RPMI8226 (cell line): ENCODE data around the gene CRACR2A.

ENCODE experiments used
- DNase-seq: peaks from one replicate; pipeline ENCODE4 v3.0.0-alpha.2; 2015

CRACR2A gene, protein sequence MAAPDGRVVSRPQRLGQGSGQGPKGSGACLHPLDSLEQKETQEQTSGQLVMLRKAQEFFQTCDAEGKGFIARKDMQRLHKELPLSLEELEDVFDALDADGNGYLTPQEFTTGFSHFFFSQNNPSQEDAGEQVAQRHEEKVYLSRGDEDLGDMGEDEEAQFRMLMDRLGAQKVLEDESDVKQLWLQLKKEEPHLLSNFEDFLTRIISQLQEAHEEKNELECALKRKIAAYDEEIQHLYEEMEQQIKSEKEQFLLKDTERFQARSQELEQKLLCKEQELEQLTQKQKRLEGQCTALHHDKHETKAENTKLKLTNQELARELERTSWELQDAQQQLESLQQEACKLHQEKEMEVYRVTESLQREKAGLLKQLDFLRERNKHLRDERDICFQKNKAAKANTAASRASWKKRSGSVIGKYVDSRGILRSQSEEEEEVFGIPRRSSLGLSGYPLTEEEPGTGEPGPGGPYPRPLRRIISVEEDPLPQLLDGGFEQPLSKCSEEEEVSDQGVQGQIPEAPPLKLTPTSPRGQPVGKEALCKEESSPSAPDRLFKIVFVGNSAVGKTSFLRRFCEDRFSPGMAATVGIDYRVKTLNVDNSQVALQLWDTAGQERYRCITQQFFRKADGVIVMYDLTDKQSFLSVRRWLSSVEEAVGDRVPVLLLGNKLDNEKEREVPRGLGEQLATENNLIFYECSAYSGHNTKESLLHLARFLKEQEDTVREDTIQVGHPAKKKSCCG

DNA sequence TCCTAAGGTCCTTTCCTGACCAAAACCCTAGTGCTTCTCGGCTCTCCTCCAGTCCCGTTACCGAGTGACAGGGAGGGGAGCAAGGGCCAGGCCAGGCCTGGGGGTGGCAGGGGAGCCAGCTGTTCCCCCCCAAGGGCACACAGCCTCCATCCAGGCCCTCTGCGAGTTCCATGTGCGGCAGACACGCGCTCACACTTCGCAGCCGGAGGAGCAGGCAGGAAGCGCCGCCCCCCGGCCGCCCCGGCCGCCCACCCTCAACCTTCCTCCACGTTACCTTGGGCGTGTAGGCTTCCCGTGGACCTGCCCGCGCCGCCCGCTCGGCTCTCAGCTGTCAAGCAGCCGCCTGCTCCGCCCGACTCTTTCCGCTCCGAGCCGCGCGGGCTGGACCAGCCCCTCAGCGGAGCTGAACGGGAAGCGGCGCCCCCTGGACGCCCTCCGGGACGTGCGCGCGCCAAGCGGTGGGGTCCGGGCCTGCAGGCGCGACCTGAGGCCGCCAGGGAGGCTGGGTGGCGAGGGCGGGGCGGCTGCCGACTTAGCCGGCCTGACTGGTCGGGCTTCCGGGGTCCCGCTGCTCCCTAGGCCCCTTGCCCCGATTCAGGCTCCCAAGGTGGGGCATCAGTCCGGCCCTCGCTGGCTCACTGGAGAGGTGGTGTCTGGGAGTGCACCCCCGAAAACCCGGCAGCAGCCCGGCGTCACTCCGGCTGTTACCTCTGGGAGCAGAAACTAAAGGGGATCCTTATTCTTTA is at the start of gene CRACR2A:
Gene CRACR2A, minus strand, starts transcription at position 369 of the 746 bp plus-strand sequence. CDS start 56,110 bp downstream, outside the sequence.
- peak; percentile 78 for DNase-seq

DNA sequence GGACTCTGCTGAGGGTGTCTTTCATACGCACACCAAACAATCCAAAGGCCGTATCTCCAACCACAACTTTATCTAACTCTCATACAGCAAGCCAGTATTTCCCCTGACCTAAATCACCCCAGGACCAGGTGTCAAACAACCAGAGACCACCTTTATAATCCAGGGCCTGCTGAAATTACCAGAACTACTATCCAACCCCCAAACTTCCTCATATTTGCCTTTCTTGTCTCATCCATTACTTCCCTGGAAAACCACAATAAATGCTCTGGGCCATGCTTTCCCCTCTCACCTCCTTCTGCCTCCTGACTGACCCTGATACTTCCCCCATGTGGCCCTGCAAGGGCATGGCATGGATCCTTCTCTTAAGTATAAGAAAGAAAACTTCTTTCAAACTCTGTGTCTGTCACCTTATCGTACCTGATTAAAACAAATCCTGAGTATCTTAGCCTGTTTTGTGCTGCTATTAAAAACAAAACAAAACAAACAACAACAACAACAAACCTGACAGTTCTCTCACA is 44.7 kb upstream of the CRACR2A start:
- no peak for DNase-seq

DNA sequence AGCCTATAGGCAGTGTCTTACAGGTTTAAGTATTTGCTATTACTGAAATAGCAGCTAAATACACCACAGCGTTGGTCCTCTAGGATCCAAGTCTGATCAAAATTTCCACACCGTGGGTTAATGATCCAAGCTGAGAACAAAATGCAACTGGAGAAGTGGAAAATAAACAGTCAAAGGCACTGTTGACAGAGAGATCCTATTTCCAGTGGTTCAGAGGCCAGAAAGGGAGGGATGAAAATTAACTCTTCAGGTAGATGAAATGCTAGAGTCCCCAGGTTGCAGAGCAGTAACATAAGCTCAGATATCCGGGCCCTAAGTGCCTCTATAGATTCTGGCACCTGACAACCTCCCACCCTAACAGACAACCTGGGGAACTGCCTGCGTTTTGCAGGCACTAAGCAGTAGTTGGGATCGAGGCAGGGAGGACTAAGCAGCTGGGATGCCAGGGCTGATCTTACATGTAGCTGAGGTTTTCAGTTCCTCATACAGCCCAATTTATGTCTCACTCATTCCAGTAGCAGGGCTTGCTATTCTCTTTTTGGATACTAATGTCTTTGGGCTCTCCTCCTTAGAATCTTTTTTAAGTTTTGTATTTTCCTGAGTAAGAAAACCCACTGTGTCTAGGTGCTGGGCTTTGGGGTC is 42.7 kb upstream of the CRACR2A start:
- peak; percentile 15 for DNase-seq

DNA sequence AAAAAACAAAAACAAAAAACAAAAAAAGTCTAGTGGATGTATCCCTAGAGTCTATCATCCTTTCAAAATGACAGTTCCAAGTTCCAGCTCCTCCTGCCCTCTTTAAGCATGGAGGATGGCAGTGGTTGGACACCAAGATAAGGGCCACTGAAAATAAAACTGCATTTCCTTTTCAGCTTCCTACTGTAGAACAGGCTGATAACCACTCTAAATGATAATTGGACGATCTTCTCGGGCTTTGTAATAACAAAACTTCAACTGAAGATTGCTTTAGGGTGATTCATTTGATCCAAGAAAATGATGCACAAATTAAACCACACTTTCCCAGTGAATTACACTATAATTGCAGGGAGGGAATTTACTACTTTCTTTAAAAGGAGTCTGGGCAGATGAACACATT is 42.2 kb upstream of the CRACR2A start:
- DNase-seq: no peak

DNA sequence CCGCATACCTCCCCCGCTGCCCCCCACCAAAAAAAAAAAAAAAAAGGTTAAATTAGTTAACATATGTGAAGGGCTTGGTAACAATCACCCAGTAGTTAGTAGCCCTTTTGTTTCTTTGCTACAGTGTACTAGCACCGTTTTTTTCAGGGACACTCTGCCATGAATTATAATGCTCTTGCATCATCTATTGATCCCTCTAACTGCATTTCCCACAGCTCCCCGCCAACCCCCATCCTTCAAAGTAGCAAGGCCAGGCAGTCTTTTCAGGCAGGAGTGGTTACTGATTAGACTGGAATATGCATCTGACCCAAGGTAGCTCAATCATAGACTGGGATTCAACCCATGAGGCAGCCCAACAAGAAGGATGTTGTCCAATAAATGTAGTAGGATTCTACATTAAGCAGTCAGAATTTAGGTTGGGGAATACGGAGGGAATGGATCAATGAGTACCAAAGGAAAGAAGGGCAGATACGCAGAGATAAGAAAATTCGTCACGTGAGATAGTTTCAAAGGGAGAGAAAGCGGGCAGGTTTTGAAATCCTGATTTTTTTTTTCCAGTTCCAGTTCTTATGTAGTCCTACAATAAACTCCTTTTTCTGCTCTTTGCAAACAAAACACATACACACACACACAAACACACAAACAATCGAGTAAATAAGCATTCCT is 39.8 kb upstream of the CRACR2A start:
- DNase-seq: no peak

DNA sequence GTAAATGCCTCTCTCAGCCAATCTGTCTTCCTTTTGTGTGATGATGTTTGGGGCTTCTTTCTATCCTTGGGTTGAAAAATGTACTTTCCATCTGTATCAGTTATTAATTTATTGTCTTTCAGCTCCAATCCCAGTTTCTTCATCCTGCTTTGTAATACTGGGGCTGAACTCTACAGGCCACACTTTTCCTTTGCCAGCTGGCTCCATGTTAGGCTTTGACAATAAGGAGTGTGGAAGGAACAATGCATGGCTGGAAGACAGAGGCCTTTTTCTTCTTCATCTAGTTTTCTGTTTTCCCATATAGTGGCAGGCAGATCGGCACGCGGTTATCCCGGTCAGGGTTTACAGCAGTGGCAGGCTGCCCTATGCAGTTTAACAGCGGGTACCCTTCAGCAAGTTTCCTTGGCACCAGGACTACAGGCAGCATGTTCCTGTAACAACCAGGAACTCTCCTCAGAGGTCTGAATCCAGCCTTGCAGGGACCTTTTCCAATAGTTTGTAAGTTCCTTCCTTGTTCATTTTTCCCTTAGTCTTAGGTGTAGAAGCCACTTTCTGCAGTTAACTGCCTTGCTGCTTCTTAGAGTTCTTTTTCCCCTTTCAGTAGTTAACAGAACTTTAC is 38.5 kb upstream of the CRACR2A start:
- no peak for DNase-seq

DNA sequence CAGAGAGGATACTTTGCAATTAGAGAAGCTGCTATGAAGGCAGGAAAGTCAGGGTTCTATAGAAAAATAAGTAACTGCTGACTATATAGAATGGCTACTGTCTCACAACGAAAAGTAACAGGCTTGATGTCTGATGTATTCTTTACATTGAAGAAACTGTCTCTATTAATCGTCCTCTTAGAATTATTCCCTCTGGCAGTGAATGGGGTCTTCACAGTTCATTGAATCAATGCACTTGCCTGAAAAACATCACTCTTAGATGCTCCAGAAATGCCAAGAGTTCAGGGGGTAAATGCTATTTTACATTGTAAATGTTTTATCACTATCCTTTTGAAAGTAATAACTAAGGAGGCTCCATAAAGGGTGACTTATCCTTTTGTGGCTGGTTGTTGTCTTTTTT is 37.7 kb upstream of the CRACR2A start:
- no peak for DNase-seq

DNA sequence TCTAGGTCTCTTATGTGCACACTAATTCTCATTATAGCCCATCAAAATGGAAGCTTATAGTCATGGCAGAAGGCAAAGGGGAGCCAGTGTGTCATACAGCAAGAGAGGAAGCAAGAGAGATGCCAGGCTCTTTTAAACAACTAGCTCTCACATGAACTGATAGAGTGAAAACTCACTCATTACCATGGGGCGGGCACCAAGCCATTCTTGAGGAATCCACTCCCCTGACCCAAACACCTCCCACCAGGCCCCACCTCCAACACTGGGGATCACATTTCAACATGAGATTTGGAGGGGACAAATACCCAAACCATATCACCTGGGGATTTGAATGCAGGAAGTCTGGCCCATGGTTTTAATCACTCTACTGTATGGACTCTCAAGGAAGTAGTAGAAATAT is 36.9 kb upstream of the CRACR2A start:
- DNase-seq: no peak

DNA sequence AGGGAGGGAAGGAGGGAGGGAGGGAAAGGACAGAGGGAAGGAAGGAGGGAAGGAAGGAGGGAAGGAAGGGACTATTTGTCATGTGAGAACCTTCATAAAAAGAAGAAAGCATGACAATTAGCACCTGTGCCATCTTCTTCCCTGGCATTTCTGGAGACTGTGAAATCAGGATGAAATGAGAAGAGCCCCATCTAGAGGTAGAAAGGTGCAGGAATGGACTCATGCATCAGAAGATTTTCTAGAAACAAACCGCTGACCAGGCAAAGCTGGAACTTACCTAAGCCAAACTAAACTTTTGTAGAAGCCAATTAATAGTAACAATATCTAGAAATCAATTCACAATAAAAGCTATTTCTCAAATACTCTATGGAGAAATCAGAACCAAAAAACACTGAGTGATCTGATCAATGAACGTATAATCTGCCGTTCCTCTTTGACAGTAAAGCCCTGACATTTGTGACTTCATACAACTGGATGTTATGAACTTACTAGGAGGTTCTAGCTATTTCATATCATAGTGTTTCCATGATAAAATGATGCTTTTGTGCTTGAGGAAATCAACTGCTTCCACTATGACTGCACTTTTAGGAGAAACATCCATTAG is 24.4 kb upstream of the CRACR2A start:
- peak; percentile 61 for DNase-seq

DNA sequence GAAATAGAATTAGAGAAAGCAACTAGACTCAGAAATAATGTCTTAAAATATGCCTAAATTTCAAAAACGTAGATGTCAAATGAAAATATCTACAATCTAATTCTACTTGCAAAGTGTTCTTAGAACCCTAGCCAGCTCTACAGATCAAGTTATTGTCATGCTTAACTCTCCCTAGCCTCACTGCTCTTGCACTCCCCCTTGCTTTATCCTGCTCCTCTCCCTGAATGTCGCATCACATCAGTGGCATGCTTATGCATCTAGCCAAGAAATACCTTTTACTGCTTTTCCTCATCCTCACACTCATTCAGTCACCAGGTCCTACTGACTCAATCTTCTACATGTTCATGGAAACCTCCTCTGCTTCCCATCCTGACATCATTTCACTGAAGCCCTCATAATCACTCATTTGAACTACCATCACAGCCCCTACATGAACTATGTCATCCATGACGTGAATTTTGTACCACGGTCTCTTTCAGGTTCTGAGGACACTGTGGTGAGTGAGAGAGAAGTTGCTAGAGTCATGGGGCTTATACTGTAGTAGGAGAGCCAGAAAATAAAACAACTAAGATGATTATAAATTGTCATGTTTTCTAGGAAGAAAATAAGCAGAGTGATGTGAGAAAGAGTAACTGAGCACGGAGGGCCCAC is 22.6 kb upstream of the CRACR2A start:
- no peak for DNase-seq

DNA sequence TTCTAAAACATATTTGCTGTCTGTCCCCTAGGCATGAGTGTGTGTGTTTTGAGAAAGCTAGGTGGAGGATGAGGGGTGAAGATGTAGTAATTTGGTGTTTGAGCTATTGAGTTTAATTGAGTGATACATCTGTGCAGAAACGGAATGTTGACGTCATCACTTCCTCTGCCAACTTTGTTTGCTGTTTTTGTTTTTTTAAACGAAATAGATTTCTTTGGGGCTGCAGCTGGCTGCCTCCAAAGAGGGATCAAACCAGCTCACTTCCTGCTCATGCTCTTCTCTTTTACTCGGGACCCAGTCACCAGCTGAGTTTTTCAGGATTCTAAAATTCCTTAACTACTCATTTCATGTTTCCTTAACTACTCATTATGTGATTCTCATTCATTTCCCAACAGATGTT is 19.5 kb upstream of the CRACR2A start:
- no peak for DNase-seq

DNA sequence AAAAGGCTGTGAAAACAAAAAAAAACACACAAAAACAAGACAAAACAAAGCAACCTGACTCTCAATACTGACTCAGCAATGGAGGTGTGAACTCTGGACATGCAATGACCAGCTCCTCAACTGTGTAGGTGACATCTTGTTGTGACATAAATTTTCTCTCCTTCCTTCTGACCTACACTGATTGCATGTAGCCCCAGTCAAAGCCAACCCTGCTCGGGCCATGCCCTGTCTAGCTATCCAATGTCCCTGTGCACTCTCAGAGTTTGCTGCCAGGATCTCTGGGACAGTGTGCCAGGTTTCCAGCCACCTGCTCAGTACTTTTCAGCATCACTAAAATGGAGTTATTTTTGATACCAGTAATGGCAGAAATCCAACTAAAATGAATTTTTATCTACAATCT is 18.9 kb upstream of the CRACR2A start:
- DNase-seq: no peak

DNA sequence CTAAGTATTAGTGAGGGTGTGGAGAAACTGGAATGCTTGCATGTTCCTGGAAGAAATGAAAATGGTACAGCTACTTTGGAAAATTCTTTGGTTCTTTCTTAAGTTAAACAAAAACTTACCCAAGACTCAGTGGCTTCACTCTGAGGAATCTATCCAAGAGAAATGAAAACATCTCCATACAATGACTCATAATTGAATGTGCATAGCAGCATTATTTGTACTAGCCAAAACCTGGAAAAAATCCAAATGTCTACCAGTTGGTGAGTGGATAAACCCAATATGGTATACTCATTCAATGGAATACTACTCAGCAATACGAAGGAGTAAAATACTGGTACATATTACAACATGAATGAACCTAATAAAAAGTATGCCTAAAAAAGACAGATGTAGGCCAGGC is 18.0 kb upstream of the CRACR2A start:
- DNase-seq: no peak

DNA sequence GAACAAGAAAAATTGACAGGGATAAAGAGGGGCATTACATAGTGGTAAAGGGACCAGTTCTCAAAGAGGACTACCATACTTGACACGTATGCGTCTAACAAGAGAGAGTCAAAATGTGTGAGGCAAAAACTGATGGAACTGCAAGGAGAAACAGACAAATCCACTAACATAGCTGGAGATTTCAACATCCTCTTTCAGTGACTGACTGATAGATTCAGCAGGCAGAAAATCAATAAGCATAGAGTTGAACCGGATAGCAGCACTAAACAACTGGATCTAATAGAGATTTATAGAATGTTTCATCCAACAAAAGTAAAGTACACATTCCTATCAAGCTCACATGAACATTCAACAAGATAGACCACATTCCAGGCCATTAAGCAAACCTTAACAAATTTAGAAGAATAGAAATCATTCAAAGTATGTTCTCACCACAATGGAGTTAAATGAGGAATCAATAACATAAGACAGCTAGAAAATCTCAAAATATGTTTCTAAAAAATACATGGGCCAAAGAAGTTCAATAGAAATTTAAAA is 16.1 kb upstream of the CRACR2A start:
- no peak for DNase-seq

DNA sequence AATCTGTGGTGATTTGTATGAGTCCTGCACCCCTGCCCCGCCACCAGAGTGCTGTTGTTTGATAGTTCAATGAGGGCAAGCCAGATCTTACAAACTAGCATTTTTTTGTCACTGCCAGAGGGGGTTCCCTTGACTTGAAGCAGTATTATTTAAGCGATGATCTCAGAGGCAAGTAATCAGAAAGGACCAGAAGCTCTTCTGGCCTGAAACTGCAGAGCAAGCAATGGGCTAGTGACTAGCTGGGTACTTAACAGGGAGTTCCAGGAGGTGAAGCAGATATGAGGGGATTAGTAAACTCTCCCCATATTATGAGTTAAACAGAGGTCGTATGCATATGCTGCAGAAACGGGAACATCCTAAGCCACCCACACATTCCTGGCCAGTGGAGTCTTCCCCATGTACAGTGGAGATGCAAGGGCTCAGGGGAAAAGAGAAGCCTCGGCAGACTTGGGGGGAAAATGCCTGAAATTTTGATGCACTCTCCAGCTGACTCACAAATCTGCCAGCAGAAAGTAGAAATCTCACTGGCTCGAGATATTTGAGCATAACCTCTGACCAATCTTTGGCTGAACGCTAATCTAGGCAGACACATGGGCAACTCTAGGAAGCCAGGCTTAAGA is 8.3 kb upstream of the CRACR2A start:
- no peak for DNase-seq

DNA sequence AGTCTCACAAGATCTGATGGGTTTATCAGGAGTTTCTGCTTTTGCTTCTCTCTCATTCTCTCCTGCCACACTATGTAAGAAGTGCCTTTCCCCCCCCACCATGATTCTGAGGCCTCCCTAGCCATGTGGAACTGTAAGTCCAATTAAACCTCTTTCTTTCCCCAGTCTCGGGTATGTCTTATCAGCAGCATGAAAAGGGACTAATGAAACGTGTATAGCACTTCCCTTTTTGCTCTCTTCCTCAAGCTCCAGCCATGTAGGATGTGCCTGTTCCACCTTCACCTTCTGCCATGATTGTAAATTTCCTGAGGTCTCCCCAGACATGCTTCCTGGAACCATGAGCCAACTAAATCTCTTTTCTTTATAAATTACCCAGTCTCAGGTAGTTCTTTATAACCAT is 7.0 kb upstream of the CRACR2A start:
- no peak for DNase-seq

DNA sequence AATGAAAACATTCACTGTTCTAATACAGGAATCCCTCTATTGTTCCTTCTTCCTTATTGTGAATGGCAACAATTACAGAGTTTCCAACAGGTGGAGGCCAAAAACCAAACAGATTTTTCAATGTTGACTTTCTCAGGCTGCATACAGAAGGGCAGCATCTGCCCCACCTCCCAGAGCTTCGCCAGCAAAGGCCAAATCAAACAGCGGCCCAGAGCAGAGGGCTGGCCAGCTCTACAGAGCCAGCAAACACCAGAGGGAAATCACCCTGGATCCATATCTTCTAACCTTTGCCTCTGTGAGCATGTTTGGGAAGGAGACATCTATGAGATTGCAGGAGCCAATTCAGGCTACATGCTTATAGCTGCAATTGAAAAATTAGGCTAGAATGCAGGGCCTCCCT is 4.4 kb upstream of the CRACR2A start:
- DNase-seq: no peak

DNA sequence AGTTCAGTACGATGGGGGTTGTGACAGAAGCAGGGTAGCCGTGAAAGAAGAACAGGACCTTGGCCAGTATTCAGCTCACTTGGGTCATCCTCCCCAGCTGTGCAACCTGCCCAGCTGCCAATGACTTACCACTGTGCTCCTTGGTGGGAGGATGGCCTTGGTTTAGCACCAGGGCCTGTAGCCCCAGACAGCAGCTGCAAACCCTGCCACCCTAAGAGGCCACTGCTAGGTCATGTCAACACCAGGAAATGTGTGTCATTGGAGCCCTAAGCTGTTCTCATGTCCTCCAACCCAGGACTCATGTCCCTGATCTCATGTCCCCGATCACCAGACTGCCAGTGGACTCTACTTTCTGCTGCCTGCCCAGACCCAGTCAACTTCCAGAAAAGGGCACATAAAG is 3.0 kb upstream of the CRACR2A start:
- DNase-seq: no peak

DNA sequence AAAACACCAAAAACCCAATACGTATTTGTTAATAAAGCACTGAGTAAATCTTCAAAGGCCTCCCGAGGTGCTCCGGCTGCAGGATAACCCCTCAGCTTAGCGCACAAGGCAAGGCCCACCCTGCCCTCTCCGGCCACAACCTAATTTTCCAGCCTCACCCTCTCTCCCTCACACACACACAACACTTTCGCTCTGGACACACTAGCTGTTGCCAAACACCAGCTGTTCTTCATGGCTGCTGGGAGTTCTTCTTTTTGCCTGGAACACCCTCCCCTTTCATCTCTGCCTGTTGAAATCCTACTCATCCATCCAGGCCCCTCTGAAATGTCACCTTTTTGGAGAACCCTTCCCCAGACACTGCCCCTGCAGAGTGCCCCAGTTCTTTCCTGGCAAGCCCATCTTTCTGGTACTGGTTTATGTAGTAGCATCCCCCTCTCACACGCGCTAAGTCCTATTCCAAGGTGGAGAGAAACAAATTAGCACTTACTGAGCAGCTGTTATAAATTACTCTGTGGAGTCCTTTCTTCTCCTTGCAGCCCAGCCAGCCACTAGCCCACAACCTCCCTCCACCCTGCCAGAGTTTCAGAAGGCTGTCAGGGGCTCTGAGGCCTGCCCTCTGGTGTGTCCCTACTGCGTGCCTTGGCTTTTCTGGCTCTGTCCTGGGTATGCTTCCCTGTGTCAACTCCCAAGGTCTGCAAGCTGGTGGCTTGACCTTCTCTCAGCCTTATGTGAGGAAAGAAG is 805 bp upstream of the CRACR2A start:
- DNase-seq: no peak
